MM.1S (cell line): Measurements from ENCODE around the gene LGALS12.

ENCODE experiments used
- DNase-seq: peaks from one replicate; pipeline ENCODE4 v3.0.0-alpha.2; 2015
- H2AFZ ChIP-seq: fragments of 300-600 bp; sonication (generic); 2 replicates; pipeline ENCODE4 v1.6.0; 2016; ENCODE audit warnings: antibody characterized with exemption, low read length
- H3F3A ChIP-seq: fragments of 300-600 bp; sonication (generic); 2 replicates; pipeline ENCODE4 v1.6.1; 2016; ENCODE audit warnings: mild to moderate bottlenecking, antibody characterized with exemption, low read length, moderate library complexity, mixed read lengths; ENCODE audit not compliant: insufficient read depth
- H3K27ac ChIP-seq: fragments of 300-600 bp; sonication (generic); 2 replicates; pipeline ENCODE4 v1.5.1; 2016; ENCODE audit warnings: mild to moderate bottlenecking, low read length
- H3K27me3 ChIP-seq: fragments of 300-600 bp; sonication (generic); replicated peaks from 2 replicates; pipeline ENCODE4 v1.6.0; 2016; ENCODE audit warnings: low read length; ENCODE audit not compliant: insufficient read depth
- H3K36me3 ChIP-seq: fragments of 300-600 bp; sonication (generic); replicated peaks from 2 replicates; pipeline ENCODE4 v1.6.1; 2016; ENCODE audit warnings: mild to moderate bottlenecking, low read length, mixed read lengths; ENCODE audit not compliant: insufficient read depth
- H3K4me1 ChIP-seq: fragments of 300-600 bp; sonication (generic); 2 replicates; pipeline ENCODE4 v1.6.1; 2016; ENCODE audit warnings: low read length, mixed read lengths
- H3K4me2 ChIP-seq: fragments of 300-600 bp; sonication (generic); 2 replicates; pipeline ENCODE4 v1.6.0; 2016; ENCODE audit warnings: low read depth, low read length
- H3K4me3 ChIP-seq: fragments of 300-600 bp; sonication (generic); 2 replicates; pipeline ENCODE4 v1.5.1; 2016; ENCODE audit warnings: low read length, mixed read lengths
- H3K79me2 ChIP-seq: fragments of 300-600 bp; sonication (generic); 2 replicates; pipeline ENCODE4 v1.6.1; 2016; ENCODE audit warnings: mixed run types, low read length, mixed read lengths
- H3K9ac ChIP-seq: fragments of 300-600 bp; sonication (generic); 2 replicates; pipeline ENCODE4 v1.6.1; 2016; ENCODE audit warnings: low read length, mixed read lengths
- H3K9me2 ChIP-seq: fragments of 300-600 bp; sonication (generic); replicated peaks from 2 replicates; pipeline ENCODE4 v1.6.1; 2016; ENCODE audit warnings: mild to moderate bottlenecking, low read length, mixed read lengths; ENCODE audit not compliant: insufficient read depth
- H3K9me3 ChIP-seq: fragments of 300-600 bp; sonication (generic); replicated peaks from 2 replicates; pipeline ENCODE4 v1.6.1; 2016; ENCODE audit warnings: mild to moderate bottlenecking, low read length, mixed read lengths; ENCODE audit not compliant: insufficient read depth
- H4K20me1 ChIP-seq: fragments of 300-600 bp; sonication (generic); 2 replicates; pipeline ENCODE4 v1.6.1; 2016; ENCODE audit warnings: mild to moderate bottlenecking, low read length, moderate library complexity, mixed read lengths; ENCODE audit not compliant: insufficient read depth
- CTCF ChIP-seq: fragments of 300-600 bp; sonication (generic); IDR thresholded peaks from 2 replicates; pipeline ENCODE4 v1.5.1; 2016; ENCODE audit warnings: antibody characterized with exemption, low read length, mixed read lengths
- EZH2 ChIP-seq: fragments of 300-600 bp; sonication (generic); optimal IDR thresholded peaks from 2 replicates; pipeline ENCODE3; 2017; ENCODE audit warnings: low read depth, mild to moderate bottlenecking, antibody characterized with exemption, low read length, mixed read lengths
- EZH2phosphoT487 ChIP-seq: fragments of 300-600 bp; sonication (generic); IDR thresholded peaks from 2 replicates; pipeline ENCODE4 v1.6.1; 2018; ENCODE audit warnings: antibody characterized with exemption, low read length

The LGALS12 gene

GRCh38 chr11:63551889-63552266 lies 46.0 kb downstream of the LGALS12 start:
- H3K4me1 ChIP-seq = peaks cover 9% of the 10 kb centered on the region
- no peak for DNase-seq
- no peaks in the 10 kb centered on the region for H3K36me3 ChIP-seq
- no peaks in the 10 kb centered on the region for H4K20me1 ChIP-seq
- no peak overlapping the region for H3K4me2 ChIP-seq
- 0 out of 2 replicates have a peak, but pooled peaks cover 4% of the 10 kb centered on the region for H3F3A ChIP-seq
- H3K4me3 ChIP-seq = no peak overlapping the region
- H3K9ac ChIP-seq = no peak overlapping the region
- H2AFZ ChIP-seq = no peak overlapping the region
- H3K9me3 ChIP-seq = no peaks in the 10 kb centered on the region
- no peaks in the 10 kb centered on the region for H3K27me3 ChIP-seq
- no peak overlapping the region for H3K27ac ChIP-seq
- no peaks in the 10 kb centered on the region for H3K9me2 ChIP-seq
- H3K79me2 ChIP-seq = no peaks in the 10 kb centered on the region
- TF ChIP-seq EZH2phosphoT487 (no peak), CTCF (no peak), EZH2 (no peak)

GRCh38 chr11:63552921-63553320 lies 47.0 kb downstream of the LGALS12 start:
- Histone ChIP-seq H3K9ac (no peak overlapping the region), H3K27me3 (no peaks in the 10 kb centered on the region), H3K79me2 (no peaks in the 10 kb centered on the region), H3K9me2 (no peaks in the 10 kb centered on the region), H3F3A (0 out of 2 replicates have a peak, but pooled peaks cover 4% of the 10 kb centered on the region), H4K20me1 (no peaks in the 10 kb centered on the region), H3K4me1 (peaks cover 9% of the 10 kb centered on the region), H3K36me3 (no peaks in the 10 kb centered on the region), H3K4me2 (no peak overlapping the region), H3K27ac (no peak overlapping the region), H2AFZ (no peak overlapping the region), H3K9me3 (no peaks in the 10 kb centered on the region), H3K4me3 (no peak overlapping the region)
- no peak for TF ChIP-seq EZH2phosphoT487
- no peak for TF ChIP-seq EZH2
- no peak for TF ChIP-seq CTCF
- DNase-seq = no peak

- Histone ChIP-seq H3K27ac (no peak overlapping the region; the same call in 1 of the 2 replicates), H3K9ac (no peak overlapping the region)
Observed at GRCh38 chr11:63553759-63554158, 47.9 kb downstream of the LGALS12 start.

More at GRCh38 chr11:63553759-63554158, 47.9 kb downstream of the LGALS12 start:
- no peaks in the 10 kb centered on the region for H4K20me1 ChIP-seq
- H3K9me2 ChIP-seq = no peaks in the 10 kb centered on the region
- no peak overlapping the region for H3K4me3 ChIP-seq
- no peaks in the 10 kb centered on the region for H3K9me3 ChIP-seq
- no peaks in the 10 kb centered on the region for H3K79me2 ChIP-seq
- H3K27me3 ChIP-seq = no peaks in the 10 kb centered on the region
- H3K36me3 ChIP-seq = no peaks in the 10 kb centered on the region
- peaks cover 9% of the 10 kb centered on the region for H3K4me1 ChIP-seq
- peak overlapping the region; percentile 33; the same call in 1 of the 2 replicates for H3K4me2 ChIP-seq
- no peak for TF ChIP-seq CTCF
- TF ChIP-seq EZH2phosphoT487 = no peak
- TF ChIP-seq EZH2 = no peak
- DNase-seq = peak; percentile 12
- 0 out of 2 replicates have a peak, but pooled peaks cover 4% of the 10 kb centered on the region for H3F3A ChIP-seq
- H2AFZ ChIP-seq = peak overlapping the region; percentile 50
